GM23338 (cell line): Measurements from ENCODE around the gene SPPL2A. TPM values are rescaled to one million over a fixed set of nuclear protein-coding genes. Genes with fewer than 3 reads are reported as not detected.

Source experiments
- ATAC-seq: fragments of 200-7000 bp; cut with Tn5 transposase; 3 replicates; pipeline ENCODE4 v1.9.1; 2020
- DNase-seq: peaks from one replicate; pipeline ENCODE4 v3.0.0-alpha.2; 2015; ENCODE audit warnings: low spot score
- H2AFZ ChIP-seq: fragments of 200-600 bp; sonication (generic); 2 replicates; pipeline ENCODE4 v1.8.0; 2016; ENCODE audit warnings: antibody characterized with exemption, mild to moderate bottlenecking, moderate library complexity
- H3F3A ChIP-seq: fragments of 200-600 bp; sonication (generic); replicated peaks from 2 replicates; pipeline ENCODE4 v1.8.0; 2017; ENCODE audit warnings: antibody characterized with exemption, mixed run types, low read depth
- H3K27ac ChIP-seq: fragments of 200-600 bp; sonication (generic); 2 replicates; pipeline ENCODE4 v1.6.1; 2016; ENCODE audit warnings: low read depth
- H3K27me3 ChIP-seq: fragments of 200-600 bp; sonication (generic); 2 replicates; pipeline ENCODE4 v1.8.0; 2016; ENCODE audit warnings: mild to moderate bottlenecking, mixed run types, moderate library complexity; ENCODE audit not compliant: insufficient read depth
- H3K36me3 ChIP-seq: fragments of 200-600 bp; sonication (generic); 2 replicates; pipeline ENCODE4 v1.8.0; 2016; ENCODE audit warnings: mild to moderate bottlenecking; ENCODE audit not compliant: insufficient read depth
- H3K4me1 ChIP-seq: fragments of 200-600 bp; sonication (generic); 2 replicates; pipeline ENCODE4 v1.8.0; 2016; ENCODE audit warnings: mild to moderate bottlenecking, moderate library complexity; ENCODE audit not compliant: insufficient read depth
- H3K4me2 ChIP-seq: fragments of 200-600 bp; sonication (generic); 2 replicates; pipeline ENCODE4 v1.7.1; 2017; ENCODE audit warnings: mixed run types
- H3K4me3 ChIP-seq: fragments of 200-600 bp; sonication (generic); 2 replicates; pipeline ENCODE4 v1.6.1; 2016; ENCODE audit warnings: mixed run types
- H3K79me2 ChIP-seq: fragments of 200-600 bp; sonication (generic); replicated peaks from 2 replicates; pipeline ENCODE4 v1.8.0; 2017; ENCODE audit warnings: mild to moderate bottlenecking; ENCODE audit not compliant: insufficient read depth
- H3K9me2 ChIP-seq: fragments of 200-600 bp; sonication (generic); 2 replicates; pipeline ENCODE4 v1.8.0; 2017; ENCODE audit not compliant: insufficient read depth
- H4K20me1 ChIP-seq: fragments of 200-600 bp; sonication (generic); replicated peaks from 2 replicates; pipeline ENCODE4 v1.8.0; 2017; ENCODE audit warnings: mild to moderate bottlenecking; ENCODE audit not compliant: insufficient read depth
- H3K27ac Mint-ChIP-seq: 2 replicates; pipeline ENCODE4 v1.8.0; 2020; ENCODE audit warnings: inconsistent platforms, mild to moderate bottlenecking, moderate library complexity, mixed read lengths
- H3K27me3 Mint-ChIP-seq: 3 replicates; pipeline ENCODE4 v1.8.0; 2022; ENCODE audit warnings: low read depth, mild to moderate bottlenecking, moderate library complexity, mixed read lengths, inconsistent platforms; ENCODE audit not compliant: insufficient read depth, poor library complexity
- H3K36me3 Mint-ChIP-seq: 3 replicates; pipeline ENCODE4 v1.8.0; 2021; ENCODE audit warnings: low read depth, mild to moderate bottlenecking, inconsistent platforms, moderate library complexity, mixed read lengths
- H3K4me1 Mint-ChIP-seq: 3 replicates; pipeline ENCODE4 v1.8.0; 2020; ENCODE audit warnings: mild to moderate bottlenecking, inconsistent platforms, mixed read lengths
- H3K4me3 Mint-ChIP-seq: 3 replicates; pipeline ENCODE4 v1.8.0; 2021; ENCODE audit warnings: moderate library complexity, mild to moderate bottlenecking, inconsistent platforms, mixed read lengths
- H3K9me3 Mint-ChIP-seq: 3 replicates; pipeline ENCODE4 v1.8.0; 2020; ENCODE audit warnings: moderate library complexity, mild to moderate bottlenecking, inconsistent platforms, mixed read lengths
- CREB1 ChIP-seq: fragments of 250-450 bp; sonication (Bioruptor Pico); IDR thresholded peaks from 2 replicates; pipeline ENCODE4 v1.5.0; 2020; ENCODE audit warnings: low read depth, mild to moderate bottlenecking, moderate library complexity
- EZH2 ChIP-seq: fragments of 200-600 bp; sonication (generic); IDR thresholded peaks from one replicate; pipeline ENCODE4 v1.8.0; 2017; ENCODE audit warnings: antibody characterized with exemption, mild to moderate bottlenecking, low read depth; ENCODE audit not compliant: unreplicated experiment
- JUNB ChIP-seq: IDR thresholded peaks from one replicate; pipeline ENCODE4 v1.6.1; 2016; ENCODE audit warnings: antibody characterized with exemption; ENCODE audit not compliant: unreplicated experiment
- POLR2AphosphoS5 ChIP-seq: IDR thresholded peaks from 2 replicates; pipeline ENCODE4 v1.6.1; 2016; ENCODE audit warnings: antibody characterized with exemption, low read depth
- STAT1 ChIP-seq: IDR thresholded peaks from one replicate; pipeline ENCODE4 v1.6.1; 2016; ENCODE audit warnings: antibody characterized with exemption; ENCODE audit not compliant: unreplicated experiment
- ZNF114 ChIP-seq: fragments of 250-450 bp; sonication (Bioruptor Pico); IDR thresholded peaks from 2 replicates; pipeline ENCODE4 v1.5.0; 2020; ENCODE audit warnings: mild to moderate bottlenecking, moderate library complexity
- polyA plus RNA-seq: library from polyadenylated mRNA; unstranded; fragments of >200 nt; fragmentation: Nextera tagmentation; extraction: Ambion mirVana; gene quantifications from 2 replicates; pipeline ENCODE4 v1.2.1, GENCODE V29; 2016
- total RNA-seq: library from RNA; depleted of rRNA; stranded (reverse); fragments of >200 nt; shearing (Covaris generic); gene quantifications from 2 replicates; pipeline ENCODE4 v1.2.3, GENCODE V29; 2014
- TF ChIP-seq, protein P1 (sequence below): IDR thresholded peaks from 2 replicates; pipeline ENCODE4 v1.6.1; 2016; ENCODE audit warnings: antibody characterized with exemption
- TF ChIP-seq, protein P2 (sequence below): IDR thresholded peaks from one replicate; pipeline ENCODE4 v1.6.1; 2018; ENCODE audit warnings: antibody characterized with exemption; ENCODE audit not compliant: unreplicated experiment

SPPL2A gene
- total and polyA plus RNA-seq, 2 experiments from 2014 or later: 10.9 to 24.1 TPM

DNA sequence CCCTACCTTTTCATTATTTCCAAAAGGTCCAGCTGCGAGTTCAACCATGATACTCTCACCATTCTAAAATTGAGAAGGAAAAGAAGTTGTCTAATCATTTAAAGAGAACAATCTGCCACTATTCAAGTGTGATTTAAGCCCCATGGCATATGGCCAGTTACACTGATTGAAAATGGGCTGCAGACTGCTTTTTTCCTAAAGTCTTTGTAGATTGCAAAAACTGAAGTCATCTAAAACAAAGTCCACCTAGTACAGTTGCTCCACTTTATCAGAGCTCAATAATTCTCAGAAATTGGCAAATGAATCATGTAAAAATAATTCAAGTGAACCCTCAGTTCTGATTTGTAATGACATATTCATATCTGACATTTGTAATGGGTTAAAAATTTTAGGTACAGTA is 39.2 kb downstream of the SPPL2A start:
- Histone ChIP-seq H3F3A (no peaks in the 10 kb centered on the region), H3K4me2 (no peak overlapping the region), H4K20me1 (no peaks in the 10 kb centered on the region), H3K4me1 (no peaks in the 10 kb centered on the region), H3K9me2 (no peaks in the 10 kb centered on the region), H3K27ac (no peak overlapping the region), H3K27me3 (no peaks in the 10 kb centered on the region), H3K4me3 (no peak overlapping the region), H2AFZ (no peak overlapping the region), H3K79me2 (no peaks in the 10 kb centered on the region), H3K36me3 (no peaks in the 10 kb centered on the region; the same call in 1 of the 2 replicates)
- no peak for DNase-seq
- H3K36me3 Mint-ChIP-seq: peaks cover 14% of the 10 kb centered on the region; the same call in 2 of the 3 replicates
- no peak for ATAC-seq
- H3K9me3 Mint-ChIP-seq: no peaks in the 10 kb centered on the region
- no peak overlapping the region for H3K4me3 Mint-ChIP-seq
- 0 out of 3 replicates have a peak, but pooled peaks cover 3% of the 10 kb centered on the region for H3K4me1 Mint-ChIP-seq
- H3K27ac Mint-ChIP-seq: no peak overlapping the region
- TF ChIP-seq JUNB (no peak), ZNF114 (no peak), POLR2AphosphoS5 (no peak), EZH2 (no peak)
- H3K27me3 Mint-ChIP-seq: peaks cover 2% of the 10 kb centered on the region

DNA sequence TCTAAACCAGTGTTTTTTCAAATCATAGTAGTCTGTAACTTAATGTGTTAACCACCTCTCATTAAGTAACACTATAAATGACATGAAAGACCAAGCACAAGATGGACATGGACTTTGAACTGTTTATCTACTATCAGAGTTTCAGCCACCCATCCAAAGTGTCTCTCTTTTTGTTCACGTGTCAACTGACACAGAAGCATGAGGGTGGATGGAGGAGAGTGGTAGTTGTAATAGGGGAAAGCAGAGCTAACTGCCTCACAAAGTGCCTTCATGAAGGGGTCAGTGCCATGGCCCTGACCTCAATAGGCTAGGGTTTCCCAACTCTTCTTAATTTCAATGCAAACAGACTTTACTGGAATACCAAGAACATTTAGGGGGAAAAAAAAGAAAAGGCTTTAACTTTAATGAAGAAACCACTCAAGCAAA is 46.8 kb downstream of the SPPL2A start:
- Histone ChIP-seq H3K36me3 (no peaks in the 10 kb centered on the region), H2AFZ (no peak overlapping the region), H3K4me1 (no peaks in the 10 kb centered on the region), H3F3A (no peaks in the 10 kb centered on the region), H3K9me2 (no peaks in the 10 kb centered on the region), H3K4me2 (no peak overlapping the region), H3K4me3 (no peak overlapping the region), H3K27me3 (no peaks in the 10 kb centered on the region), H3K79me2 (no peaks in the 10 kb centered on the region), H4K20me1 (no peaks in the 10 kb centered on the region), H3K27ac (no peak overlapping the region)
- H3K36me3 Mint-ChIP-seq: peaks cover 11% of the 10 kb centered on the region; the same call in 2 of the 3 replicates
- DNase-seq (no peak), ATAC-seq (no peak)
- peaks cover 1% of the 10 kb centered on the region for H3K27me3 Mint-ChIP-seq
- H3K27ac Mint-ChIP-seq: no peak overlapping the region
- H3K9me3 Mint-ChIP-seq: no peaks in the 10 kb centered on the region
- H3K4me3 Mint-ChIP-seq: no peak overlapping the region
- H3K4me1 Mint-ChIP-seq: no peaks in the 10 kb centered on the region
- no peak for TF ChIP-seq JUNB
- no peak for TF ChIP-seq CREB1 (CRISPR knock-in tag)
- no peak for TF ChIP-seq STAT1

DNA sequence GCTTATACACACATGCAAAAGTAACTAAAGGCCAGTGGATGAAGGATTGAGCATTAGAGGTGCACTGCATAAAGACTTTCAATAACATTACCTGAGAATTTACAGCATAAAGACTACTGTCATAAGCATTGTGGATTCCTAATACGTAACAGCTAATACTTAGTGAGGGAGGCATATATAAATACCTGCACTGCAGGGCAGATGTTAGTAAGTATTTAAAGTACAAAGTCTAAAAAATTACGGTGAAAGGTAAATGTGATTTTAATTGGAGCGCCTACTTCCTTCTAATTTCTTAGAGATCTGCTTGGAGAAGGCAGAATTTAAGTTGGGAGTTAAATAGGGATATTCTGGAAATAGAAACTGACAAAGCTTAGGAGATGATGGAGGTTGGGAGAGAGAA is 53.5 kb downstream of the SPPL2A start:
- no peaks in the 10 kb centered on the region for H4K20me1 ChIP-seq
- ATAC-seq: no peak
- no peak for DNase-seq
- TF ChIP-seq EZH2 (no peak), JUNB (no peak), POLR2AphosphoS5 (no peak), CREB1 (CRISPR knock-in tag) (no peak), STAT1 (no peak)
- TF ChIP-seq, protein P1, sequence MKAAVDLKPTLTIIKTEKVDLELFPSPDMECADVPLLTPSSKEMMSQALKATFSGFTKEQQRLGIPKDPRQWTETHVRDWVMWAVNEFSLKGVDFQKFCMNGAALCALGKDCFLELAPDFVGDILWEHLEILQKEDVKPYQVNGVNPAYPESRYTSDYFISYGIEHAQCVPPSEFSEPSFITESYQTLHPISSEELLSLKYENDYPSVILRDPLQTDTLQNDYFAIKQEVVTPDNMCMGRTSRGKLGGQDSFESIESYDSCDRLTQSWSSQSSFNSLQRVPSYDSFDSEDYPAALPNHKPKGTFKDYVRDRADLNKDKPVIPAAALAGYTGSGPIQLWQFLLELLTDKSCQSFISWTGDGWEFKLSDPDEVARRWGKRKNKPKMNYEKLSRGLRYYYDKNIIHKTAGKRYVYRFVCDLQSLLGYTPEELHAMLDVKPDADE: no peak
- TF ChIP-seq, protein P2, sequence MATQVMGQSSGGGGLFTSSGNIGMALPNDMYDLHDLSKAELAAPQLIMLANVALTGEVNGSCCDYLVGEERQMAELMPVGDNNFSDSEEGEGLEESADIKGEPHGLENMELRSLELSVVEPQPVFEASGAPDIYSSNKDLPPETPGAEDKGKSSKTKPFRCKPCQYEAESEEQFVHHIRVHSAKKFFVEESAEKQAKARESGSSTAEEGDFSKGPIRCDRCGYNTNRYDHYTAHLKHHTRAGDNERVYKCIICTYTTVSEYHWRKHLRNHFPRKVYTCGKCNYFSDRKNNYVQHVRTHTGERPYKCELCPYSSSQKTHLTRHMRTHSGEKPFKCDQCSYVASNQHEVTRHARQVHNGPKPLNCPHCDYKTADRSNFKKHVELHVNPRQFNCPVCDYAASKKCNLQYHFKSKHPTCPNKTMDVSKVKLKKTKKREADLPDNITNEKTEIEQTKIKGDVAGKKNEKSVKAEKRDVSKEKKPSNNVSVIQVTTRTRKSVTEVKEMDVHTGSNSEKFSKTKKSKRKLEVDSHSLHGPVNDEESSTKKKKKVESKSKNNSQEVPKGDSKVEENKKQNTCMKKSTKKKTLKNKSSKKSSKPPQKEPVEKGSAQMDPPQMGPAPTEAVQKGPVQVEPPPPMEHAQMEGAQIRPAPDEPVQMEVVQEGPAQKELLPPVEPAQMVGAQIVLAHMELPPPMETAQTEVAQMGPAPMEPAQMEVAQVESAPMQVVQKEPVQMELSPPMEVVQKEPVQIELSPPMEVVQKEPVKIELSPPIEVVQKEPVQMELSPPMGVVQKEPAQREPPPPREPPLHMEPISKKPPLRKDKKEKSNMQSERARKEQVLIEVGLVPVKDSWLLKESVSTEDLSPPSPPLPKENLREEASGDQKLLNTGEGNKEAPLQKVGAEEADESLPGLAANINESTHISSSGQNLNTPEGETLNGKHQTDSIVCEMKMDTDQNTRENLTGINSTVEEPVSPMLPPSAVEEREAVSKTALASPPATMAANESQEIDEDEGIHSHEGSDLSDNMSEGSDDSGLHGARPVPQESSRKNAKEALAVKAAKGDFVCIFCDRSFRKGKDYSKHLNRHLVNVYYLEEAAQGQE: no peak
- no peak overlapping the region for H3K27ac ChIP-seq
- no peaks in the 10 kb centered on the region for H3K27me3 ChIP-seq
- H3K4me3 Mint-ChIP-seq: no peak overlapping the region
- H3K4me3 ChIP-seq: no peak overlapping the region
- no peaks in the 10 kb centered on the region for H3K4me1 Mint-ChIP-seq
- H3K9me2 ChIP-seq: no peaks in the 10 kb centered on the region
- no peaks in the 10 kb centered on the region for H3K27me3 Mint-ChIP-seq
- no peak overlapping the region for H3K4me2 ChIP-seq
- no peaks in the 10 kb centered on the region for H3F3A ChIP-seq
- H2AFZ ChIP-seq: no peak overlapping the region
- no peaks in the 10 kb centered on the region for H3K4me1 ChIP-seq
- no peaks in the 10 kb centered on the region for H3K79me2 ChIP-seq
- no peaks in the 10 kb centered on the region for H3K9me3 Mint-ChIP-seq
- H3K36me3 Mint-ChIP-seq: no peaks in the 10 kb centered on the region
- H3K36me3 ChIP-seq: no peaks in the 10 kb centered on the region
- H3K27ac Mint-ChIP-seq: no peak overlapping the region
